NB4 (cell line): ENCODE results near the gene PLCH1.

ENCODE experiments used
- CTCF ChIP-seq: IDR thresholded peaks from one replicate; pipeline ENCODE4 v1.5.1; 2012; ENCODE audit warnings: low read depth, low read length
- MAX ChIP-seq: IDR thresholded peaks from 2 replicates; pipeline ENCODE4 v1.6.1; 2011; ENCODE audit warnings: low read depth, low read length
- MYC ChIP-seq: IDR thresholded peaks from 2 replicates; pipeline ENCODE4 v1.6.1; 2011; ENCODE audit warnings: low read depth, low read length
- POLR2A ChIP-seq: IDR thresholded peaks from 2 replicates; pipeline ENCODE4 v1.6.1; 2011; ENCODE audit warnings: mild to moderate bottlenecking; ENCODE audit not compliant: insufficient read length; ENCODE audit errors: extremely low read depth

- TF ChIP-seq CTCF (no peak), POLR2A (no peak), MYC (no peak), MAX (no peak)
Observed at GRCh38 chr3:155327871-155328270, 417.0 kb downstream of the PLCH1 start.
